ENCODE data around the gene TEKT2. TPM values are rescaled to one million over a fixed set of nuclear protein-coding genes. Genes with fewer than 3 reads are reported as not detected.

TEKT2 gene
- total RNA-seq, 1 experiment from 2014 or later, result 0.20 TPM

GRCh38 chr1:36135796-36136195, 51.9 kb downstream of the TEKT2 start:
- Histone ChIP-seq H3K4me1 (ENCODE audit: insufficient read depth, low read length) (0 out of 2 replicates have a peak, but pooled peaks cover 2% of the 10 kb centered on the region), H3K18ac (ENCODE audit: insufficient read length, low read depth, low read length) (no peak overlapping the region), H2AFZ (ENCODE audit: low read length) (no peak overlapping the region), H3K56ac (ENCODE audit: insufficient read length, low read depth, low read length) (no peak overlapping the region), H2BK5ac (ENCODE audit: insufficient read length, low read length) (no peak overlapping the region), H4K5ac (ENCODE audit: insufficient read length, low read depth, low read length) (no peak overlapping the region), H3K79me2 (ENCODE audit: insufficient read depth, low read length) (no peaks in the 10 kb centered on the region), H2BK120ac (ENCODE audit: low read depth, low read length, poor library complexity, severe bottlenecking) (no peak overlapping the region), H2BK12ac (ENCODE audit: insufficient read length, low read depth, low read length) (no peak overlapping the region), H4K91ac (ENCODE audit: insufficient read length, low read depth, low read length) (no peak overlapping the region), H3K4ac (ENCODE audit: low read depth, low read length) (no peak overlapping the region), H3K23me2 (ENCODE audit: insufficient read length, low read depth, low read length, poor library complexity, severe bottlenecking) (no peaks in the 10 kb centered on the region), H3T11ph (ENCODE audit: low read length) (no peak overlapping the region), H2BK20ac (ENCODE audit: low read depth, low read length, poor library complexity, severe bottlenecking) (no peak overlapping the region), H4K20me1 (ENCODE audit: control insufficient read depth, insufficient read depth, insufficient read length) (no peaks in the 10 kb centered on the region), H3K14ac (ENCODE audit: insufficient read depth, low read length) (no peak overlapping the region), H3K4me2 (ENCODE audit: insufficient read depth, insufficient read length, low read length) (no peak overlapping the region), H3K79me1 (ENCODE audit: insufficient read depth, low read depth, low read length, poor library complexity, severe bottlenecking) (no peaks in the 10 kb centered on the region), H3K23ac (ENCODE audit: insufficient read length, low read depth, low read length) (no peak overlapping the region), H2BK15ac (ENCODE audit: low read depth, low read length) (no peak overlapping the region), H3K9ac (ENCODE audit: extremely low read depth, insufficient read length, low read length) (no peak overlapping the region), H3K9me3 (ENCODE audit: control insufficient read depth, low read depth, low read length) (no peaks in the 10 kb centered on the region), H3K27me3 (ENCODE audit: insufficient read depth, low read length) (no peaks in the 10 kb centered on the region), H4K8ac (replicated peaks; ENCODE audit: insufficient read length, low read depth, low read length) (no peak overlapping the region), H2AK5ac (ENCODE audit: insufficient read length, low read length) (no peak overlapping the region), H3K27ac (ENCODE audit: insufficient read length, low read depth, low read length) (no peak overlapping the region)
- Mint-ChIP-seq H3K9me3 (no peaks in the 10 kb centered on the region), H3K36me3 (ENCODE audit: insufficient read depth in 1 of 3, low read depth in 3 of 3) (peaks cover 6 to 36% (median 17%) of the 10 kb centered on the region in 3 experiments; a peak in 6 of 7 replicates), H3K27me3 (ENCODE audit: low read depth) (no peaks in the 10 kb centered on the region), H3K4me3 (no peak overlapping the region), H3K27ac (peak overlapping the region in 2 of 3 experiments; percentile 28 to 45; a peak in 2 of 7 replicates), H3K4me1 (peaks cover 6 to 12% of the 10 kb centered on the region in 2 experiments)
- no peak for TF ChIP-seq CTCF (conservative IDR thresholded peaks at IDR 0.05)
- no peak for DNase-seq

All from H9 (cell line).